Measurements from ENCODE around the gene GLRX5.

- TF ChIP-seq CTCF (conservative IDR thresholded peaks at IDR 0.05; ENCODE audit: low read depth, low read length) (no peak), EZH2 (IDR thresholded peaks at IDR 0.05; ENCODE audit: borderline replicate concordance, low read depth, low read length, poor library complexity, severe bottlenecking) (no peak)
These were observed 41.3 kb upstream of the GLRX5 start for GRCh38 chr14:95493503-95493902.
